ELR (cell line): Measurements from ENCODE around the gene GPR132.
"Not testable (repeated sequence)": the region's sequence is repeated elsewhere in the genome, so short reads cannot be mapped to it uniquely, and the experiment has no call there.

Experiments used
- DNase-seq: peaks from one replicate; pipeline ENCODE4 v3.0.0-alpha.2; 2015; ENCODE audit warnings: low read depth

Gene GPR132

GRCh38 chr14:105091054-105091516, 25.9 kb upstream of the GPR132 start:
- DNase-seq, result no peak

GRCh38 chr14:105090493-105091053, 25.3 kb upstream of the GPR132 start:
- peak; percentile 88 for DNase-seq

- no peak for DNase-seq
Measured at GRCh38 chr14:105089746-105090492, 24.7 kb upstream of the GPR132 start.

GRCh38 chr14:105088812-105089745, 23.8 kb upstream of the GPR132 start:
- no peak for DNase-seq

- DNase-seq, result peak; percentile 91
Measured at GRCh38 chr14:105087963-105088811, 23.0 kb upstream of the GPR132 start.

GRCh38 chr14:105087308-105087962, 22.2 kb upstream of the GPR132 start:
- peak; percentile 57 for DNase-seq

GRCh38 chr14:105086833-105087307, 21.6 kb upstream of the GPR132 start:
- peak; percentile 89 for DNase-seq

- DNase-seq, result no peak
Measured at GRCh38 chr14:105085766-105086165, 20.5 kb upstream of the GPR132 start.

- no peak for DNase-seq
Measured at GRCh38 chr14:105084741-105085571, 19.7 kb upstream of the GPR132 start.

- no peak for DNase-seq
Measured at GRCh38 chr14:105083926-105084685, 18.9 kb upstream of the GPR132 start.

- DNase-seq, result no peak
Measured at GRCh38 chr14:105082703-105083102, 17.5 kb upstream of the GPR132 start.

- not testable (repeated sequence) for DNase-seq
Measured at GRCh38 chr14:105081473-105081872, 16.2 kb upstream of the GPR132 start.

- no peak for DNase-seq
Measured at GRCh38 chr14:105080161-105080560, 14.9 kb upstream of the GPR132 start.

- DNase-seq, result no peak
Measured at GRCh38 chr14:105078294-105078693, 13.1 kb upstream of the GPR132 start.

GRCh38 chr14:105077649-105077995, 12.4 kb upstream of the GPR132 start:
- no peak for DNase-seq

- no peak for DNase-seq
Measured at GRCh38 chr14:105076805-105077648, 11.8 kb upstream of the GPR132 start.

GRCh38 chr14:105076296-105076804, 11.1 kb upstream of the GPR132 start:
- no peak for DNase-seq
